DLD1 (cell line): ENCODE measurements around the gene KLF12.

Source experiments
- in situ Hi-C: cut with HindIII; loops from 2 replicates; pipeline ENCODE4 v1.10.0; 2017; ENCODE audit warnings: low sequenced_read_pairs

The KLF12 gene

GRCh38 chr13:74104661-74105275 is 29.4 kb downstream of the KLF12 start:
- in situ Hi-C loops = no loop called here

- in situ Hi-C loops = no loop called here
These were observed 30.1 kb downstream of the KLF12 start for GRCh38 chr13:74103970-74104555.

- in situ Hi-C loops = no loop called here
These were observed 31.0 kb downstream of the KLF12 start for GRCh38 chr13:74103196-74103595.

- in situ Hi-C loops = no loop called here
These were observed 31.5 kb downstream of the KLF12 start for GRCh38 chr13:74102691-74103090.

GRCh38 chr13:74101436-74101835 is 32.8 kb downstream of the KLF12 start:
- in situ Hi-C loops = no loop called here

GRCh38 chr13:74098077-74098476 is 36.1 kb downstream of the KLF12 start:
- in situ Hi-C loops = no loop called here

GRCh38 chr13:74097116-74097515 is 37.1 kb downstream of the KLF12 start:
- in situ Hi-C loops = no loop called here

GRCh38 chr13:74093691-74094090 is 40.5 kb downstream of the KLF12 start:
- in situ Hi-C loops = no loop called here

- in situ Hi-C loops = no loop called here
These were observed 41.5 kb downstream of the KLF12 start for GRCh38 chr13:74092711-74093110.

- in situ Hi-C loops = no loop called here
These were observed 43.2 kb downstream of the KLF12 start for GRCh38 chr13:74090869-74091605.

GRCh38 chr13:74090397-74090796 is 43.8 kb downstream of the KLF12 start:
- in situ Hi-C loops = no loop called here

- in situ Hi-C loops = no loop called here
These were observed 46.8 kb downstream of the KLF12 start for GRCh38 chr13:74087357-74087756.
